GM23338 (cell line): ENCODE data around the gene ANO5. TPM values are rescaled to one million over a fixed set of nuclear protein-coding genes. Genes with fewer than 3 reads are reported as not detected.

Experiments used
- ATAC-seq: fragments of 200-7000 bp; cut with Tn5 transposase; 3 replicates; pipeline ENCODE4 v1.9.1; 2020
- DNase-seq: peaks from one replicate; pipeline ENCODE4 v3.0.0-alpha.2; 2015; ENCODE audit warnings: low spot score
- H2AFZ ChIP-seq: fragments of 200-600 bp; sonication (generic); 2 replicates; pipeline ENCODE4 v1.8.0; 2016; ENCODE audit warnings: antibody characterized with exemption, mild to moderate bottlenecking, moderate library complexity
- H3F3A ChIP-seq: fragments of 200-600 bp; sonication (generic); replicated peaks from 2 replicates; pipeline ENCODE4 v1.8.0; 2017; ENCODE audit warnings: antibody characterized with exemption, mixed run types, low read depth
- H3K27ac ChIP-seq: fragments of 200-600 bp; sonication (generic); 2 replicates; pipeline ENCODE4 v1.6.1; 2016; ENCODE audit warnings: low read depth
- H3K27me3 ChIP-seq: fragments of 200-600 bp; sonication (generic); 2 replicates; pipeline ENCODE4 v1.8.0; 2016; ENCODE audit warnings: mild to moderate bottlenecking, mixed run types, moderate library complexity; ENCODE audit not compliant: insufficient read depth
- H3K36me3 ChIP-seq: fragments of 200-600 bp; sonication (generic); 2 replicates; pipeline ENCODE4 v1.8.0; 2016; ENCODE audit warnings: mild to moderate bottlenecking; ENCODE audit not compliant: insufficient read depth
- H3K4me1 ChIP-seq: fragments of 200-600 bp; sonication (generic); 2 replicates; pipeline ENCODE4 v1.8.0; 2016; ENCODE audit warnings: mild to moderate bottlenecking, moderate library complexity; ENCODE audit not compliant: insufficient read depth
- H3K4me2 ChIP-seq: fragments of 200-600 bp; sonication (generic); 2 replicates; pipeline ENCODE4 v1.7.1; 2017; ENCODE audit warnings: mixed run types
- H3K4me3 ChIP-seq: fragments of 200-600 bp; sonication (generic); 2 replicates; pipeline ENCODE4 v1.6.1; 2016; ENCODE audit warnings: mixed run types
- H3K79me2 ChIP-seq: fragments of 200-600 bp; sonication (generic); replicated peaks from 2 replicates; pipeline ENCODE4 v1.8.0; 2017; ENCODE audit warnings: mild to moderate bottlenecking; ENCODE audit not compliant: insufficient read depth
- H3K9me2 ChIP-seq: fragments of 200-600 bp; sonication (generic); 2 replicates; pipeline ENCODE4 v1.8.0; 2017; ENCODE audit not compliant: insufficient read depth
- H4K20me1 ChIP-seq: fragments of 200-600 bp; sonication (generic); replicated peaks from 2 replicates; pipeline ENCODE4 v1.8.0; 2017; ENCODE audit warnings: mild to moderate bottlenecking; ENCODE audit not compliant: insufficient read depth
- H3K27ac Mint-ChIP-seq: 2 replicates; pipeline ENCODE4 v1.8.0; 2020; ENCODE audit warnings: inconsistent platforms, mild to moderate bottlenecking, moderate library complexity, mixed read lengths
- H3K27me3 Mint-ChIP-seq: 3 replicates; pipeline ENCODE4 v1.8.0; 2022; ENCODE audit warnings: low read depth, mild to moderate bottlenecking, moderate library complexity, mixed read lengths, inconsistent platforms; ENCODE audit not compliant: insufficient read depth, poor library complexity
- H3K36me3 Mint-ChIP-seq: 3 replicates; pipeline ENCODE4 v1.8.0; 2021; ENCODE audit warnings: low read depth, mild to moderate bottlenecking, inconsistent platforms, moderate library complexity, mixed read lengths
- H3K4me1 Mint-ChIP-seq: 3 replicates; pipeline ENCODE4 v1.8.0; 2020; ENCODE audit warnings: mild to moderate bottlenecking, inconsistent platforms, mixed read lengths
- H3K4me3 Mint-ChIP-seq: 3 replicates; pipeline ENCODE4 v1.8.0; 2021; ENCODE audit warnings: moderate library complexity, mild to moderate bottlenecking, inconsistent platforms, mixed read lengths
- H3K9me3 Mint-ChIP-seq: 3 replicates; pipeline ENCODE4 v1.8.0; 2020; ENCODE audit warnings: moderate library complexity, mild to moderate bottlenecking, inconsistent platforms, mixed read lengths
- CTCF ChIP-seq, 2 experiments: fragments of 200-600 bp in 1 of 2; sonication (generic) in 1 of 2; conservative IDR thresholded peaks; 2 replicates each; pipeline versions ENCODE4 v1.5.1 to v1.6.1; 2016 to 2017; ENCODE audit warnings: antibody characterized with exemption in 2 of 2, low read depth in 2 of 2, mild to moderate bottlenecking in 2 of 2, moderate library complexity in 1 of 2
- ETS1 ChIP-seq: IDR thresholded peaks from 2 replicates; pipeline ENCODE4 v1.6.1; 2016; ENCODE audit warnings: antibody characterized with exemption
- EZH2 ChIP-seq: fragments of 200-600 bp; sonication (generic); IDR thresholded peaks from one replicate; pipeline ENCODE4 v1.8.0; 2017; ENCODE audit warnings: antibody characterized with exemption, mild to moderate bottlenecking, low read depth; ENCODE audit not compliant: unreplicated experiment
- EZH2phosphoT487 ChIP-seq: fragments of 200-600 bp; sonication (generic); IDR thresholded peaks from one replicate; pipeline ENCODE4 v1.8.1; 2018; ENCODE audit warnings: antibody characterized with exemption; ENCODE audit not compliant: unreplicated experiment
- JUNB ChIP-seq: IDR thresholded peaks from one replicate; pipeline ENCODE4 v1.6.1; 2016; ENCODE audit warnings: antibody characterized with exemption; ENCODE audit not compliant: unreplicated experiment
- NANOG ChIP-seq: IDR thresholded peaks from 2 replicates; pipeline ENCODE4 v1.6.1; 2016; ENCODE audit warnings: antibody characterized with exemption, borderline replicate concordance
- POLR2AphosphoS5 ChIP-seq: IDR thresholded peaks from 2 replicates; pipeline ENCODE4 v1.6.1; 2016; ENCODE audit warnings: antibody characterized with exemption, low read depth
- STAT1 ChIP-seq: IDR thresholded peaks from one replicate; pipeline ENCODE4 v1.6.1; 2016; ENCODE audit warnings: antibody characterized with exemption; ENCODE audit not compliant: unreplicated experiment
- ZNF114 ChIP-seq: fragments of 250-450 bp; sonication (Bioruptor Pico); IDR thresholded peaks from 2 replicates; pipeline ENCODE4 v1.5.0; 2020; ENCODE audit warnings: mild to moderate bottlenecking, moderate library complexity
- ZNF331 ChIP-seq: fragments of 250-450 bp; sonication (Bioruptor Pico); IDR thresholded peaks from 2 replicates; pipeline ENCODE4 v1.5.0; 2020; ENCODE audit warnings: low read depth, mild to moderate bottlenecking, moderate library complexity
- ZNF462 ChIP-seq: fragments of 250-450 bp; sonication (Bioruptor Pico); IDR thresholded peaks from 2 replicates; pipeline ENCODE4 v1.5.0; 2020; ENCODE audit warnings: mild to moderate bottlenecking, moderate library complexity
- polyA plus RNA-seq: library from polyadenylated mRNA; unstranded; fragments of >200 nt; fragmentation: Nextera tagmentation; extraction: Ambion mirVana; gene quantifications from 2 replicates; pipeline ENCODE4 v1.2.1, GENCODE V29; 2016
- total RNA-seq: library from RNA; depleted of rRNA; stranded (reverse); fragments of >200 nt; shearing (Covaris generic); gene quantifications from 2 replicates; pipeline ENCODE4 v1.2.3, GENCODE V29; 2014
- TF ChIP-seq, protein P1 (sequence below): IDR thresholded peaks from one replicate; pipeline ENCODE4 v1.6.1; 2018; ENCODE audit warnings: antibody characterized with exemption; ENCODE audit not compliant: unreplicated experiment

ANO5 gene
- total and polyA plus RNA-seq, 2 experiments from 2014 or later: 1.8 to 8.3 TPM

- TF ChIP-seq ZNF462 (CRISPR knock-in tag) (no peak), CTCF (conservative IDR thresholded peaks at IDR 0.05; ENCODE audit: low read depth in 2 of 2) (no peak), NANOG (no peak), ZNF114 (CRISPR knock-in tag) (no peak), POLR2AphosphoS5 (no peak), ETS1 (no peak)
Observed at GRCh38 chr11:22256876-22257275, 64.0 kb downstream of the ANO5 start (continued).

GRCh38 chr11:22263613-22264012, 70.7 kb downstream of the ANO5 start:
- H3F3A ChIP-seq: no peaks in the 10 kb centered on the region
- no peak overlapping the region for H3K27ac Mint-ChIP-seq
- no peak for DNase-seq
- no peaks in the 10 kb centered on the region for H4K20me1 ChIP-seq
- H3K36me3 ChIP-seq: no peaks in the 10 kb centered on the region
- no peak overlapping the region for H2AFZ ChIP-seq
- no peaks in the 10 kb centered on the region for H3K79me2 ChIP-seq
- no peaks in the 10 kb centered on the region for H3K27me3 Mint-ChIP-seq
- H3K27me3 ChIP-seq: no peaks in the 10 kb centered on the region
- H3K4me3 Mint-ChIP-seq: no peak overlapping the region
- no peak overlapping the region for H3K4me2 ChIP-seq
- no peak for ATAC-seq
- no peaks in the 10 kb centered on the region for H3K36me3 Mint-ChIP-seq
- no peaks in the 10 kb centered on the region for H3K4me1 Mint-ChIP-seq
- H3K4me1 ChIP-seq: no peaks in the 10 kb centered on the region
- H3K27ac ChIP-seq: no peak overlapping the region
- H3K9me2 ChIP-seq: no peaks in the 10 kb centered on the region
- H3K9me3 Mint-ChIP-seq: no peaks in the 10 kb centered on the region
- no peak overlapping the region for H3K4me3 ChIP-seq
- TF ChIP-seq JUNB: no peak
- TF ChIP-seq, protein P1, sequence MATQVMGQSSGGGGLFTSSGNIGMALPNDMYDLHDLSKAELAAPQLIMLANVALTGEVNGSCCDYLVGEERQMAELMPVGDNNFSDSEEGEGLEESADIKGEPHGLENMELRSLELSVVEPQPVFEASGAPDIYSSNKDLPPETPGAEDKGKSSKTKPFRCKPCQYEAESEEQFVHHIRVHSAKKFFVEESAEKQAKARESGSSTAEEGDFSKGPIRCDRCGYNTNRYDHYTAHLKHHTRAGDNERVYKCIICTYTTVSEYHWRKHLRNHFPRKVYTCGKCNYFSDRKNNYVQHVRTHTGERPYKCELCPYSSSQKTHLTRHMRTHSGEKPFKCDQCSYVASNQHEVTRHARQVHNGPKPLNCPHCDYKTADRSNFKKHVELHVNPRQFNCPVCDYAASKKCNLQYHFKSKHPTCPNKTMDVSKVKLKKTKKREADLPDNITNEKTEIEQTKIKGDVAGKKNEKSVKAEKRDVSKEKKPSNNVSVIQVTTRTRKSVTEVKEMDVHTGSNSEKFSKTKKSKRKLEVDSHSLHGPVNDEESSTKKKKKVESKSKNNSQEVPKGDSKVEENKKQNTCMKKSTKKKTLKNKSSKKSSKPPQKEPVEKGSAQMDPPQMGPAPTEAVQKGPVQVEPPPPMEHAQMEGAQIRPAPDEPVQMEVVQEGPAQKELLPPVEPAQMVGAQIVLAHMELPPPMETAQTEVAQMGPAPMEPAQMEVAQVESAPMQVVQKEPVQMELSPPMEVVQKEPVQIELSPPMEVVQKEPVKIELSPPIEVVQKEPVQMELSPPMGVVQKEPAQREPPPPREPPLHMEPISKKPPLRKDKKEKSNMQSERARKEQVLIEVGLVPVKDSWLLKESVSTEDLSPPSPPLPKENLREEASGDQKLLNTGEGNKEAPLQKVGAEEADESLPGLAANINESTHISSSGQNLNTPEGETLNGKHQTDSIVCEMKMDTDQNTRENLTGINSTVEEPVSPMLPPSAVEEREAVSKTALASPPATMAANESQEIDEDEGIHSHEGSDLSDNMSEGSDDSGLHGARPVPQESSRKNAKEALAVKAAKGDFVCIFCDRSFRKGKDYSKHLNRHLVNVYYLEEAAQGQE: no peak
- TF ChIP-seq ZNF331: no peak
- no peak for TF ChIP-seq EZH2
- no peak for TF ChIP-seq EZH2phosphoT487
- TF ChIP-seq ETS1: no peak
- no peak for TF ChIP-seq STAT1
